ENCODE measurements around the gene ARL15. TPM values are rescaled to one million over a fixed set of nuclear protein-coding genes. Genes with fewer than 3 reads are reported as not detected.

Gene ARL15
- total RNA-seq, 1 donor from 2014 or later = 29.5 TPM

DNA sequence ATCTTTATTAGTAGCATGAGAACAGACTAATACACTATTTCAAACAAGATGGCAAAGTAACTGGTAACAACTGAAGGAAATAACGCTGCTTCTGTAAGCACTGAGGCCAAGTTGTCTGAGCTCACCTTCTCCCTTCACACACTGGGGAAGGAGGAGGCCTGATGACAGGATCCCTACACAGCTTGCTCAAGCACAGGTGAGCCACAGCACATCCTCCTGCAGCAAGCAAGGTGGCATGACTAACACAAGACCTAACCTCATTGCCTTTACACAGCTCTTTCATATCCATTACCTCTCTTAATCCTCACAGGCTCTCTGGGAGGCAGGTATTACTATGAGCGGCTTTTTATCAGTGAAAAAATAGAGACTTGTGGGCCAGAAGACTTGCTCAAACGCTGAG lies 83.3 kb downstream of the ARL15 start:
- no peak for DNase-seq
- no peak for ATAC-seq
- peaks cover 6% of the 10 kb centered on the region for H3K4me1 ChIP-seq
- intact Hi-C loops (cut with DNase I) = no loop called here
- no peak overlapping the region for H3K4me3 ChIP-seq
- H3K36me3 ChIP-seq = no peaks in the 10 kb centered on the region
- no peaks in the 10 kb centered on the region for H3K9me3 ChIP-seq
- TF ChIP-seq, protein P1, sequence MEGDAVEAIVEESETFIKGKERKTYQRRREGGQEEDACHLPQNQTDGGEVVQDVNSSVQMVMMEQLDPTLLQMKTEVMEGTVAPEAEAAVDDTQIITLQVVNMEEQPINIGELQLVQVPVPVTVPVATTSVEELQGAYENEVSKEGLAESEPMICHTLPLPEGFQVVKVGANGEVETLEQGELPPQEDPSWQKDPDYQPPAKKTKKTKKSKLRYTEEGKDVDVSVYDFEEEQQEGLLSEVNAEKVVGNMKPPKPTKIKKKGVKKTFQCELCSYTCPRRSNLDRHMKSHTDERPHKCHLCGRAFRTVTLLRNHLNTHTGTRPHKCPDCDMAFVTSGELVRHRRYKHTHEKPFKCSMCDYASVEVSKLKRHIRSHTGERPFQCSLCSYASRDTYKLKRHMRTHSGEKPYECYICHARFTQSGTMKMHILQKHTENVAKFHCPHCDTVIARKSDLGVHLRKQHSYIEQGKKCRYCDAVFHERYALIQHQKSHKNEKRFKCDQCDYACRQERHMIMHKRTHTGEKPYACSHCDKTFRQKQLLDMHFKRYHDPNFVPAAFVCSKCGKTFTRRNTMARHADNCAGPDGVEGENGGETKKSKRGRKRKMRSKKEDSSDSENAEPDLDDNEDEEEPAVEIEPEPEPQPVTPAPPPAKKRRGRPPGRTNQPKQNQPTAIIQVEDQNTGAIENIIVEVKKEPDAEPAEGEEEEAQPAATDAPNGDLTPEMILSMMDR (IDR thresholded peaks at IDR 0.05) = no peak
- no peak overlapping the region for H3K27ac ChIP-seq
- no peaks in the 10 kb centered on the region for H3K27me3 ChIP-seq

DNA sequence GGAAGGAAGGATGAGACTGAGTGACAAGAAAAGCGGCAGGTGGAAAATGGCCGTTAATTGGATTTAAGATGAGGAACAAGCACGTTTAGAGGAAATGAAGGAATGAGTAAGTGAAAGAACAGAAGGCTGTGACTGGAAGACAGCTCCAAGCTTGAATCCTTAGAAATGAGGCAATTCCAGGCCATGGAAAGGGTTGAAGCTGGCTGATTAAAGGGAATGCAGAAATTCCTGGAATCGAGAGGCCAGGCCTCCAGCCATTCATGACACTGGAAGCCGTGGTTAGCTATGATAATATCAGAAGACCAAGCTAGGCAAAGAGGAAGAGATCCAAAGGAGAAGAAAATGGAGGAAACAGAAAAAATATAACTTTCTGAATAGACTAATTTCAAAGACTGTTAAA lies 84.2 kb downstream of the ARL15 start:
- ATAC-seq = no peak
- TF ChIP-seq, protein P1 (IDR thresholded peaks at IDR 0.05) = no peak
- no peak overlapping the region for H3K4me3 ChIP-seq
- H3K4me1 ChIP-seq = peaks cover 6% of the 10 kb centered on the region
- H3K9me3 ChIP-seq = no peaks in the 10 kb centered on the region
- H3K27me3 ChIP-seq = no peaks in the 10 kb centered on the region
- H3K27ac ChIP-seq = no peak overlapping the region
- H3K36me3 ChIP-seq = no peaks in the 10 kb centered on the region
- no peak for DNase-seq
- intact Hi-C loops (cut with DNase I) = no loop called here

DNA sequence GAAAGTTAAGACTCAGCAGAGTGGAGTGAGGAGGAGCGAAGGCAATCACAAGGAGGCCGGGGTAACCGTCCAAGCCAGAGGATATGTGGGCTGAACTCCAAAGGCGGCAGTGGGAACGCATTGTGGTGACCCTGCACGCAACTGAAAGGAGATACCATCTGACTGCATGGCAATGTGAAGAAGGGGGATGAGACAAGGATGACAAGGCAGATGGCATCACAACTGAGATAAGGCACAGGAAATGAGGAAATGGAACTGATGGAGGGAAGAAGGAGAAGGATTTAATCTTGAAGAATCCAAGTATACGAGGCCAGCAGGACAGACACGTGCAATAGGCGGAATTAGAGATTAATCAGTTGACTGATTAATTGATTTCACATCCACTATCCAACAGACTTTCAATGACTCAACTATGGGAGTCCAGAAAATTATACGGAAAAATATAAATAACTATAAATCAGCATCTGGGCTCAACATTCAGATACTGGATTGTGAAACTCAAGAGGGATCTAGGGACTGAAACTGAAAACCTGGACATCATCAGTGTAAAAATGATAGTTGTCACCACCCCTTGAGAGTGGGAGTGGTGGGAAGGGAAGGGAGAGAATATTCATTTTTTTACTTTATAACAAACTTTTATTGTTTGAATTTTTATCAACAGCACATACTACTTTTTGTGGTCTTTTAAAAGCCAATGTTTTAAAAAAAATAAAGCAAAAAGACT lies 86.1 kb downstream of the ARL15 start:
- intact Hi-C loops (cut with DNase I) = no loop called here
- ATAC-seq = no peak
- no peaks in the 10 kb centered on the region for H3K36me3 ChIP-seq

DNA sequence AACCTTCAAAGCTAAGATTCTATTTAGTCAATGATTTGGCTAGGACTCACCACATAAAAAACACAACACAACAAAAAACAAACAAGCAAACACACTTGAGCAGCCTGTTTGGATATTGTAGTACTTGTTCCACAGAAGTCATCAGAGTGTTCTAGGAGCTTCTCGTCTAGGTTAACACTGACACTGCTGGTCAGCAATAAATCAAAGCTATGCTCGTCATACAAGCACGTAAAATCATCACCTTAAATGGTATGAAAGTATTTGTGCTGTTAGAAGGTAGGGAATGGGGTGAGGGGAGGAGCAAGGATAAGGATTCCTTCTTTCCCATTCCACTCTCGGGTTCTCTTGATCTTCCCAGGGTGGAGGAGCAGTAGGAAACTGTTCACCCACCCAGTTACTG lies 88.0 kb downstream of the ARL15 start:
- intact Hi-C loops (cut with DNase I) = no loop called here
- Histone ChIP-seq H3K4me1 (no peaks in the 10 kb centered on the region), H3K9me3 (no peaks in the 10 kb centered on the region), H3K36me3 (no peaks in the 10 kb centered on the region), H3K27ac (no peak overlapping the region), H3K27me3 (no peaks in the 10 kb centered on the region), H3K4me3 (no peak overlapping the region)
- DNase-seq = no peak
- TF ChIP-seq, protein P1 (IDR thresholded peaks at IDR 0.05) = no peak
- no peak for ATAC-seq

More for the DNA sequence above, 86.1 kb downstream of the ARL15 start:
- H3K4me1 ChIP-seq = peaks cover 2% of the 10 kb centered on the region
- no peak for DNase-seq
- no peaks in the 10 kb centered on the region for H3K9me3 ChIP-seq
- H3K27ac ChIP-seq = no peak overlapping the region
- TF ChIP-seq, protein P1 (IDR thresholded peaks at IDR 0.05) = no peak
- H3K27me3 ChIP-seq = no peaks in the 10 kb centered on the region
- H3K4me3 ChIP-seq = no peak overlapping the region

DNA sequence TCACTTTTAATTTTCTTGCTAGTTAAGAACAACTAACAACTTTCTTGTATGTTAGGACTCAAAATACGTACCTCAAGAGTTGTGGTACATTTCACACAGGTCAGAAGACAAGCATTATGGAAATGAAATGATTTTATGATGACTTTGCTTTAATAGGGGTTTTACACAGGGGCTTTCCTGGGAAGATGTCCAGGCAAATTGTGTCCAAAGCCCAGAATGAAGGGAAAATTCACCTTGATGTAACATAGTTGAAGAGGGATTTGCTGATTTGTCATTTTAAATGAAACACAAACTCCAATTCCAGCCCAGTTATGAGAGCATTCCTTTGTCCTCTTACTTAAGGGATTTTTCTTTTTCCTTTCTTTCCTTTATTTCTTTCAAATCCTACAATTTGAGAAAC lies 89.2 kb downstream of the ARL15 start:
- no peaks in the 10 kb centered on the region for H3K36me3 ChIP-seq
- intact Hi-C loops (cut with DNase I) = no loop called here
- DNase-seq (no peak), ATAC-seq (no peak)
- H3K27me3 ChIP-seq = no peaks in the 10 kb centered on the region
- TF ChIP-seq, protein P1 (IDR thresholded peaks at IDR 0.05) = no peak
- H3K27ac ChIP-seq = no peak overlapping the region
- H3K4me1 ChIP-seq = no peaks in the 10 kb centered on the region
- no peak overlapping the region for H3K4me3 ChIP-seq
- no peaks in the 10 kb centered on the region for H3K9me3 ChIP-seq
